Stimulated activated CD8-positive, alpha-beta memory T cell treated with anti-CD3 and anti-CD28 coated beads, Interleukin-12 subunit alpha, Interleukin-12 subunit beta, amount 100 ng/mL, for 1 hour (primary cell): ENCODE results near the gene KNDC1.
"Not testable (repeated sequence)": the region's sequence is repeated elsewhere in the genome, so short reads cannot be mapped to it uniquely, and the experiment has no call there.

ENCODE experiments used
- DNase-seq: peaks from one replicate; pipeline ENCODE4 v3.0.0-alpha.2; 2020; ENCODE audit warnings: low read depth

The KNDC1 gene

GRCh38 chr10:133141144-133141957, 18.7 kb upstream of the KNDC1 start:
- no peak for DNase-seq

GRCh38 chr10:133141958-133142340, 18.1 kb upstream of the KNDC1 start:
- no peak for DNase-seq

GRCh38 chr10:133142523-133143199, 17.4 kb upstream of the KNDC1 start:
- DNase-seq = no peak

- DNase-seq = no peak
Measured at GRCh38 chr10:133143200-133143533, 16.9 kb upstream of the KNDC1 start.

GRCh38 chr10:133143546-133143945, 16.5 kb upstream of the KNDC1 start:
- no peak for DNase-seq

- DNase-seq = no peak
Measured at GRCh38 chr10:133144771-133145170, 15.2 kb upstream of the KNDC1 start.

GRCh38 chr10:133150226-133150625, 9.8 kb upstream of the KNDC1 start:
- no peak for DNase-seq

GRCh38 chr10:133150656-133151055, 9.4 kb upstream of the KNDC1 start:
- no peak for DNase-seq

GRCh38 chr10:133151071-133151470, 8.9 kb upstream of the KNDC1 start:
- DNase-seq = not testable (repeated sequence)

GRCh38 chr10:133151543-133151972, 8.5 kb upstream of the KNDC1 start:
- DNase-seq = no peak

GRCh38 chr10:133154411-133154810, 5.6 kb upstream of the KNDC1 start:
- no peak for DNase-seq

- no peak for DNase-seq
Measured at GRCh38 chr10:133154996-133155778, 4.8 kb upstream of the KNDC1 start.

- DNase-seq = no peak
Measured at GRCh38 chr10:133156674-133157579, 3.1 kb upstream of the KNDC1 start.

GRCh38 chr10:133157662-133158436, 2.2 kb upstream of the KNDC1 start:
- DNase-seq = no peak

GRCh38 chr10:133158437-133158755, 1.6 kb upstream of the KNDC1 start:
- no peak for DNase-seq

GRCh38 chr10:133158756-133159610, 1.0 kb upstream of the KNDC1 start:
- no peak for DNase-seq

GRCh38 chr10:133159611-133159949, 439 bp upstream of the KNDC1 start:
- DNase-seq = no peak

GRCh38 chr10:133160826-133161471, 930 bp downstream of the KNDC1 start:
- DNase-seq = no peak

GRCh38 chr10:133161486-133162109, 1.6 kb downstream of the KNDC1 start:
- no peak for DNase-seq
